Spleen (tissue), 7 donors: ENCODE measurements around the gene IDH2.

ENCODE experiments used
- CTCF ChIP-seq, 11 experiments: fragments of 200-600 bp in 7 of 11; fragments of 450-650 bp in 4 of 11; sonication (generic) in 4 of 11; IDR thresholded peaks in 8 of 11; conservative IDR thresholded peaks in 3 of 11; 1 replicate in 7 of 11; 2 replicates in 4 of 11; pipeline versions ENCODE4 v1.4.0 to v1.8.0; 2016 to 2021; ENCODE audit warnings: antibody characterized with exemption in 11 of 11, inconsistent platforms in 4 of 11, mild to moderate bottlenecking in 1 of 11
- POLR2A ChIP-seq, 3 donors: fragments of 450-650 bp; IDR thresholded peaks; one replicate each; pipeline ENCODE4 v1.5.1; 2017; ENCODE audit warnings: antibody characterized with exemption in 3 of 3, mild to moderate bottlenecking in 1 of 3
- POLR2AphosphoS5 ChIP-seq, 3 donors: sonication (generic); formaldehyde crosslinking; IDR thresholded peaks; one replicate each; pipeline ENCODE4 v1.5.1; 2017; ENCODE audit warnings: antibody characterized with exemption in 3 of 3
- donor health status: DM: no; HTN: no; CAD: no; lungs with moderate emphysema.
- donor health status: DM: no; HTN: no; CAD: no.
- donor health status: DM: no; HTN: no; CAD: no.

- TF ChIP-seq POLR2AphosphoS5 (IDR thresholded peaks at IDR 0.05) (no peak), POLR2A (IDR thresholded peaks at IDR 0.05) (no peak), CTCF (IDR thresholded peaks at IDR 0.05 in 8 of 11, conservative IDR thresholded peaks at IDR 0.05 in 3 of 11) (no peak)
These were observed 68.8 kb downstream of the IDH2 start for GRCh38 chr15:90033448-90033847.
